Neural cell (in vitro differentiated cells): ENCODE results near the gene CENPT. TPM values are rescaled to one million over a fixed set of nuclear protein-coding genes. Genes with fewer than 3 reads are reported as not detected.

Experiments used
- H2AFZ ChIP-seq: fragments of 200-600, 300-800 bp; sonication (generic), shearing (Covaris generic); 2 replicates; pipeline ENCODE4 v1.6.0; 2014; ENCODE audit warnings: low read depth, mild to moderate bottlenecking, antibody characterized with exemption, low read length, moderate library complexity
- H3F3A ChIP-seq: fragments of 200-600 bp; shearing (Covaris generic); 2 replicates; pipeline ENCODE4 v1.6.1; 2016; ENCODE audit warnings: mild to moderate bottlenecking, moderate library complexity, mixed read lengths, antibody characterized with exemption, low read length; ENCODE audit not compliant: insufficient read depth, poor library complexity, severe bottlenecking
- H3K27ac ChIP-seq: fragments of 200-600, 300-800 bp; sonication (generic), shearing (Covaris generic); 2 replicates; pipeline ENCODE4 v1.5.1; 2014; ENCODE audit warnings: mild to moderate bottlenecking, low read length, moderate library complexity
- H3K27me3 ChIP-seq: fragments of 300-800, 200-600 bp; sonication (generic), shearing (Covaris generic); 2 replicates; pipeline ENCODE4 v1.6.0; 2014; ENCODE audit warnings: mild to moderate bottlenecking, low read depth, low read length, moderate library complexity; ENCODE audit not compliant: insufficient read depth
- H3K36me3 ChIP-seq: fragments of 300-800, 200-600 bp; sonication (generic), shearing (Covaris generic); 2 replicates; pipeline ENCODE4 v1.5.1; 2014; ENCODE audit warnings: mild to moderate bottlenecking, antibody characterized with exemption, low read length, moderate library complexity; ENCODE audit not compliant: insufficient read depth
- H3K4me2 ChIP-seq: fragments of 300-800, 200-600 bp; sonication (generic), shearing (Covaris generic); 2 replicates; pipeline ENCODE4 v1.6.0; 2014; ENCODE audit warnings: mild to moderate bottlenecking, low read length
- H3K4me3 ChIP-seq: fragments of 300-800, 200-600 bp; sonication (generic), shearing (Covaris generic); 2 replicates; pipeline ENCODE4 v1.5.1; 2014; ENCODE audit warnings: mild to moderate bottlenecking, low read length, moderate library complexity
- H3K79me2 ChIP-seq: fragments of 200-600 bp; shearing (Covaris generic); replicated peaks from 2 replicates; pipeline ENCODE4 v1.6.0; 2014; ENCODE audit warnings: mild to moderate bottlenecking, low read length, moderate library complexity; ENCODE audit not compliant: insufficient read depth
- H3K9ac ChIP-seq: fragments of 300-800, 200-600 bp; sonication (generic), shearing (Covaris generic); 2 replicates; pipeline ENCODE4 v1.6.1; 2016; ENCODE audit warnings: mild to moderate bottlenecking, low read length, mixed read lengths
- H3K9me2 ChIP-seq: fragments of 200-600 bp; shearing (Covaris generic); 2 replicates; pipeline ENCODE4 v1.6.1; 2016; ENCODE audit warnings: mild to moderate bottlenecking, low read length, mixed read lengths; ENCODE audit not compliant: insufficient read depth
- H3K9me3 ChIP-seq: fragments of 200-600, 300-800 bp; sonication (generic), shearing (Covaris generic); 2 replicates; pipeline ENCODE4 v1.6.1; 2016; ENCODE audit warnings: mild to moderate bottlenecking, mixed run types, low read length, moderate library complexity, mixed read lengths
- H4K20me1 ChIP-seq: fragments of 200-600 bp; shearing (Covaris generic); 2 replicates; pipeline ENCODE4 v1.6.1; 2016; ENCODE audit warnings: mild to moderate bottlenecking, mixed run types; ENCODE audit not compliant: insufficient read depth
- EP300 ChIP-seq: fragments of 450-650 bp; conservative IDR thresholded peaks from 2 replicates; pipeline ENCODE4 v1.6.1; 2014; ENCODE audit warnings: antibody characterized with exemption, mild to moderate bottlenecking, moderate library complexity; ENCODE audit not compliant: poor library complexity, severe bottlenecking
- EZH2 ChIP-seq: fragments of 200-600, 300-800 bp; shearing (Covaris generic), sonication (generic); IDR thresholded peaks from 2 replicates; pipeline ENCODE4 v1.6.1; 2014; ENCODE audit warnings: antibody characterized with exemption, low read length, borderline replicate concordance, mild to moderate bottlenecking; ENCODE audit not compliant: insufficient read depth, poor library complexity, severe bottlenecking
- MXI1 ChIP-seq: fragments of 450-650 bp; conservative IDR thresholded peaks from 2 replicates; pipeline ENCODE4 v1.6.1; 2014; ENCODE audit warnings: antibody characterized with exemption, mild to moderate bottlenecking; ENCODE audit not compliant: poor library complexity, severe bottlenecking
- POLR2AphosphoS5 ChIP-seq: IDR thresholded peaks from 2 replicates; pipeline ENCODE4 v1.6.1; 2012
- RAD21 ChIP-seq: fragments of 450-650 bp; conservative IDR thresholded peaks from 2 replicates; pipeline ENCODE4 v1.6.1; 2014; ENCODE audit warnings: antibody characterized with exemption, mild to moderate bottlenecking, moderate library complexity
- REST ChIP-seq: IDR thresholded peaks from 2 replicates; pipeline ENCODE4 v1.6.1; 2012; ENCODE audit warnings: borderline replicate concordance
- SMC3 ChIP-seq: fragments of 450-650 bp; conservative IDR thresholded peaks from 2 replicates; pipeline ENCODE4 v1.6.1; 2014; ENCODE audit warnings: antibody characterized with exemption, mild to moderate bottlenecking, moderate library complexity; ENCODE audit not compliant: poor library complexity
- TAF1 ChIP-seq: IDR thresholded peaks from 2 replicates; pipeline ENCODE4 v1.6.1; 2012; ENCODE audit warnings: low read depth
- polyA plus RNA-seq: library from polyadenylated mRNA; depleted of rRNA; stranded (reverse); fragments of >200 nt; gene quantifications from 2 replicates; pipeline ENCODE4 v1.2.3, GENCODE V29; 2014
- TF ChIP-seq, protein P1 (sequence below): fragments of 450-650 bp; IDR thresholded peaks from 2 replicates; pipeline ENCODE4 v1.5.1; 2014; ENCODE audit warnings: antibody characterized with exemption, mild to moderate bottlenecking, moderate library complexity; ENCODE audit not compliant: poor library complexity, severe bottlenecking

CENPT gene
- polyA plus RNA-seq, 1 donor from 2014 or later: 104 TPM

DNA sequence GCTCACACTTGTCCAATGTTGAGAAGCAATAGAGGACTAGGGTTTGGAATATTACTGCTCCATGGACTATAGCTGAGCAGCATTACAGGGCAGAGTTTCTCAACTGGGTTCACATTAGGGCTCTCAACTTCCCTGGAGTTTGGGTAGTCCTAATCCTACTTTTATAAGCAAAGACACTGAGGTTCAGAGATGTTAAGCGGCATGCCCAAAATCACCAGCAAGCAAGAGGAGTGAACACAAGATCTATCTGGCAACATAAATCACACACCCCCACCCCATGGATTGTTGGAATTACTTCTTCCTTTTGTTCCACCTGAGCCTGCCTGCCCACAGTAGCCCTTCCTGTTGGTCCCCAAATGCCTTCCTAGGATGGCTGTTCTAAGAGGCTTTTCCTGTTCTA, 35.6 kb downstream of the CENPT start:
- no peaks in the 10 kb centered on the region for H4K20me1 ChIP-seq
- no peak for TF ChIP-seq TAF1
- no peak for TF ChIP-seq REST
- no peak for TF ChIP-seq SMC3
- no peak for TF ChIP-seq EP300
- no peak for TF ChIP-seq POLR2AphosphoS5
- no peak for TF ChIP-seq MXI1
- no peak for TF ChIP-seq RAD21
- TF ChIP-seq EZH2: no peak
- TF ChIP-seq, protein P1, sequence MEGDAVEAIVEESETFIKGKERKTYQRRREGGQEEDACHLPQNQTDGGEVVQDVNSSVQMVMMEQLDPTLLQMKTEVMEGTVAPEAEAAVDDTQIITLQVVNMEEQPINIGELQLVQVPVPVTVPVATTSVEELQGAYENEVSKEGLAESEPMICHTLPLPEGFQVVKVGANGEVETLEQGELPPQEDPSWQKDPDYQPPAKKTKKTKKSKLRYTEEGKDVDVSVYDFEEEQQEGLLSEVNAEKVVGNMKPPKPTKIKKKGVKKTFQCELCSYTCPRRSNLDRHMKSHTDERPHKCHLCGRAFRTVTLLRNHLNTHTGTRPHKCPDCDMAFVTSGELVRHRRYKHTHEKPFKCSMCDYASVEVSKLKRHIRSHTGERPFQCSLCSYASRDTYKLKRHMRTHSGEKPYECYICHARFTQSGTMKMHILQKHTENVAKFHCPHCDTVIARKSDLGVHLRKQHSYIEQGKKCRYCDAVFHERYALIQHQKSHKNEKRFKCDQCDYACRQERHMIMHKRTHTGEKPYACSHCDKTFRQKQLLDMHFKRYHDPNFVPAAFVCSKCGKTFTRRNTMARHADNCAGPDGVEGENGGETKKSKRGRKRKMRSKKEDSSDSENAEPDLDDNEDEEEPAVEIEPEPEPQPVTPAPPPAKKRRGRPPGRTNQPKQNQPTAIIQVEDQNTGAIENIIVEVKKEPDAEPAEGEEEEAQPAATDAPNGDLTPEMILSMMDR: no peak
- H3K27me3 ChIP-seq: no peaks in the 10 kb centered on the region

DNA sequence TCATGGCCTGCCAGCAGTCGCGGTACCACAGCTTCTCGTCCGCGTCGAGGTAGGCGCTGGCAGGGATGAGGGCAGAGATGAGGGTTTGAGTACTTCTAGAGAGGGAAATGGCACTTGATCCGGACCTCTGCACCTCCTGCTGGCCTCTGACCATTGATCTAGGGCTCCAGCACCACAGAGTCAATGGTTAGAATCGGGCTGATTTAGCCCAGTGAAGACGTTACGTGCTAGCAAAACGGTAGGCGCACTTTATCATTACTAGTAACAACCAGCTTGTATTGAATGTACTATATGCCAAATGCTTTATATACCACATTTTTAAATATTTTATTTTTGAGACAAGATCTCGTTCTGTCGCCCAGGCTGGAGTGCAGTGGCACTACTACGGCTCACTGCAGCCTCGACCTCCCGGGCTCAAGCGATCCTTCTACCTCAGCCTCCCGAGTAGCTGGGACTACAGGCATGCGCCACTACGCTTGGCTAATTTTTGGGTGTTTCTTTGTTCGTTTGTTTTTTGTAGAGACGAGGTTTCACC, 40.3 kb downstream of the CENPT start:
- peak overlapping the region; percentile 81 for H3K27ac ChIP-seq
- peak overlapping the region; percentile 81 for H2AFZ ChIP-seq
- H3K36me3 ChIP-seq: no peaks in the 10 kb centered on the region
- H3K4me3 ChIP-seq: peak overlapping the region; percentile 76
- H3K79me2 ChIP-seq: peaks cover 38% of the 10 kb centered on the region
- H3K9me2 ChIP-seq: no peaks in the 10 kb centered on the region
- no peaks in the 10 kb centered on the region for H3K27me3 ChIP-seq
- H3K9me3 ChIP-seq: no peaks in the 10 kb centered on the region
- H3F3A ChIP-seq: no peaks in the 10 kb centered on the region
- H3K9ac ChIP-seq: peak overlapping the region; percentile 73
- TF ChIP-seq SMC3 (peak; percentile 62), TAF1 (no peak), REST (no peak), EZH2 (no peak), EP300 (no peak), RAD21 (peak; percentile 49), POLR2AphosphoS5 (no peak), MXI1 (peak; percentile 12)
- TF ChIP-seq, protein P1: no peak
- peak overlapping the region; percentile 66 for H3K4me2 ChIP-seq
- no peaks in the 10 kb centered on the region for H4K20me1 ChIP-seq

More for the DNA sequence above, 35.6 kb downstream of the CENPT start:
- H3K9ac ChIP-seq: no peak overlapping the region
- no peaks in the 10 kb centered on the region for H3K36me3 ChIP-seq
- H3K27ac ChIP-seq: no peak overlapping the region
- no peak overlapping the region for H2AFZ ChIP-seq
- H3K4me2 ChIP-seq: no peak overlapping the region
- H3K9me3 ChIP-seq: no peaks in the 10 kb centered on the region
- H3K79me2 ChIP-seq: no peaks in the 10 kb centered on the region
- H3F3A ChIP-seq: no peaks in the 10 kb centered on the region
- no peaks in the 10 kb centered on the region for H3K9me2 ChIP-seq
- no peak overlapping the region for H3K4me3 ChIP-seq
